CD4-positive, alpha-beta T cell treated with Interleukin-17A for 4 hours (primary cell): ENCODE data around the gene EXT2.
A peak's percentile ranks its signal among the peaks of the same experiment; 100 is the strongest.

Experiments used
- DNase-seq: peaks from one replicate; pipeline ENCODE4 v3.0.0-alpha.2; 2020; ENCODE audit warnings: mixed read lengths

EXT2 gene

DNA sequence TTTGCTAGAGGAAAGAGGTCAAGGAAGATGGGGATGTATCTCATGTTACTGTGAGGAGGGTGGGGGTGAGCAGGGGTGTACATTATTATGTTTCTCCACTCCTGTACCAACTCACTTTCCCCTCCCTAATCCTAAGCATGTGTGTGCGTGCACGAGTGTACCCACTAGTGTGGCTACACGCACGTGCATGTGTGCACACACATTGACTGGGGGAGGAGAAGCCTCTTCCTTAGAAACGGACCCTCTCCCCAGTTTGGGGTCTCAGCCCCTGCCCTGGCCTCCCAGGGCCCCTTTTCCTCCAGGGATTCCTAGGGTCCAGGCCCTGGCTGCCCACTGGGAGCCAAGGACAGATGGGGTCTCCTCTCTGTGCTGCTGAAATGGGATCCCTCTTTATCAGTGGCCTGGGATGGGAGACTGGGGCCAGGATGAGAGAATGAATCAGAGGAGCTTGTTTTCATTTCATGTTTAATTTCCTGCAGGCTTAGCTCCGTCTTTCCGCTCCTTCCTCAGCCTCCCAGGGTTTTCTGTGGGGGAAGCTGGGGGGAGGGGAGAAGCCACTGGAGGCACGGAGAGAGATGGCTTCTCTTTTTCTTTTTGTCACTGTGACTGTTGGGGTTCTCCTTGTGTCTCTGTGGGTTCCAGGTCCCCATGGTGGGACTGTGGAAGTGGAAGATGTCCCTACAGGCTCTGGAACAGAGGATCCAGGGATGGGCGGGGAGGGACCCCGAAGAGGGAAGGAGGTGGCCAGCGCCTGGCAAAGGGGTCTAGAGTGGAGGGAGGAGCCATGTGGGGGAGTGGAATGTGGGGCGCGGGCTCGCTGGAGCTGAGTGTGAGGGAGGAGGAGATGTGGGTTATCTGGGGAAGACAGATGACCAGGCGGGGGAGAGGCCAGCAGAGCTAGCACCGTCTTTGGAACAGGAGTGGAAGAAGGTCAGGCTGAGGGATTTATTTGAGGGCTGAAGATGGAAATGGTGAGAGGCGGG, 174.2 kb downstream of the EXT2 start:
- no peak for DNase-seq

DNA sequence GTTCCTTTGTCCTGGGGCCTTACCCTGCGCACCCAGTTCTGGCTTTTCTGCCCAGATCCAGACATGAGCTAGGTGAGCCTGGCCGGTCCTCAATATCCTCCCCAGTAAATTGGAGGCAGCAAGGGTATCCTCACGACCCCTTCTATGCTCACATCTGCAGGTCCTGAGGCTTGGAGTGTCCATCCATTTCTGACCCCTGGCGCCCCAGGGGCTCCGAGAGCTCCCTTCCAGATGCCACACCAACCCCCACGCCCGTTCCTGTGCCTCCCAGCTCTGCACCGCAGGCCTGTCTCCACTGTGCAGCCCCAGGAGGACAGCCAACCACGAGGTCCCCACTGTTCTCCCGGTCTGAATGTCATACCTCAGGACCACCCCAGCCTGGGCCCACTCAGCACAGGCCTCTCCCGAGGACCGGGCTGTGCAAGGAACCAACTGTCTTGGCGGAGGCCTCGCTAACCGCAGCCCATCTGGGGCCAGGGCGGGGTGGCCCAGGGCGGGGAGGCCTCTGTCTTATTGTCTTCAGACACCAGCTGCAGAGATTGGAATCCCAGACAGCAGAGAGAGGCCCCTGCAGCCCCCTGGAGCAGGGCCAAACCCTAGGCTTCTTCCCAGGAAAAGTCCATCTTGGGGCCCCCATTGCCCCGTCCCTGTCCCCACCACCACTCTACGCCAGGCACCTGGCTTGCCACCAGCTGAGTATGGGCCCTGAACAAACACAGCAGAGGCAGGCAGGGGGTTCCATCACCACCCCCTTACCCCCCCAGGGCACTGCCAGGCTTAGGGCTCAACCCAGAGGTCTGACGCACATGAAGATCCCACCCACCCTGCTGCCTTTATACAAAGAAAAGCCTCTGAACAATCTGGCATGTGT, 175.2 kb downstream of the EXT2 start:
- no peak for DNase-seq

DNA sequence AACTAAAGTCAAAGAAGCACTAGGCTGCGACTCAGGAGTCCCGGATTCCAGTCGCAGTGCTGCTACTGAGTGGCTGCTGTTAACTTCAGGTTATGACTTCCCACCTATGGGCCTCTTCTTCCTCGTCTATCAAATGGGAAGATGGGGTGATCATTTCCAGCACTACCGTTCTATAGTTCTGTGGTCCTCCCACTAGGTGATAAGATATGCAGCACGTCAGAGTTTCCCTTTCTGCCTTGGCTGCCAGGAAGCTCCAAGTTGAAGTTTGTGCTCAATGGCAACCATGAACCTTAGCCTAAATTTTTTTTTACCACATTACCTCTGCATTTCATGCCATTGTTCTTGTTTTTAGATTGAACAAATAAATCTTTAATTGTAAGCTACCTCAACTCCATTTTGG, 175.8 kb downstream of the EXT2 start:
- no peak for DNase-seq

DNA sequence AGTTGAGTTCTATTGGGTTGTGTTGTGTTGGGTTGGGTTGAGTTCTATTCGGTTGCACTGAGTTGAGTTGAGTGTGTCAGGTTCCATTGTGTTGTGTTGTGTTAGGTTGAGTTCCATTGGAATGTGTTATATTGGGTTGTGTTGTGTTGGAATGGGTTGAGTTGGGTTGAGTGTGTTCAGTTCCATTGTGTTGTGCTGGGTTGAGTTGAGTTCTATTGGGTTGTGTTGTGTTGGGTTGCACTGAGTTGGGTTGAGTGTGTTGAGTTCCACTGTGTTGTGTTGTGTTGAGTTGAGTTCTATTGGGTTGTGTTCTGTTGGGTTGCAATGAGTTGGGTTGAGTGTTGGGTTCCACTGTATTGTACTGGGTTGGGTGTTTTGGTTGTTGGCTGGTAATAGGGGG, 178.9 kb downstream of the EXT2 start:
- no peak for DNase-seq

DNA sequence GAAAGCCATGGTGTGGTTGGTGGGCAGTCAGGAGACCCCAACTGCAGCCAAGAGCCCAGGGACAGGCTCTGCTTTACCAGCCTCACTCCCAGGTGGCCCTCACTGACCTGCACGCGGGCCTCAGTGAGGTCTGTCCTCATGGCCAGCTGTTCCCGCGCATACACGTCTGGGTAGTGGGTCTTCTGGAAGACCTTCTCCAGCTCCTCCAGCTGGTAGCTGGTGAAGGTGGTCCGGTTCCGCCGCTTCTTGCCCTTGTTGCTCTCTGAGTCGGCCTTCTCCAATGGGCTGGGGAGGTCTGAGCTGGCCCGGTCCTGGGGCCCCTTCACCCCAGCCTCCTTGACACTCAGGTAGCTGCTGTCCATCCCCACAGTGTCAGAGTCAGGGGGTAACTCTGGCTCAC, 179.8 kb downstream of the EXT2 start:
- no peak for DNase-seq

DNA sequence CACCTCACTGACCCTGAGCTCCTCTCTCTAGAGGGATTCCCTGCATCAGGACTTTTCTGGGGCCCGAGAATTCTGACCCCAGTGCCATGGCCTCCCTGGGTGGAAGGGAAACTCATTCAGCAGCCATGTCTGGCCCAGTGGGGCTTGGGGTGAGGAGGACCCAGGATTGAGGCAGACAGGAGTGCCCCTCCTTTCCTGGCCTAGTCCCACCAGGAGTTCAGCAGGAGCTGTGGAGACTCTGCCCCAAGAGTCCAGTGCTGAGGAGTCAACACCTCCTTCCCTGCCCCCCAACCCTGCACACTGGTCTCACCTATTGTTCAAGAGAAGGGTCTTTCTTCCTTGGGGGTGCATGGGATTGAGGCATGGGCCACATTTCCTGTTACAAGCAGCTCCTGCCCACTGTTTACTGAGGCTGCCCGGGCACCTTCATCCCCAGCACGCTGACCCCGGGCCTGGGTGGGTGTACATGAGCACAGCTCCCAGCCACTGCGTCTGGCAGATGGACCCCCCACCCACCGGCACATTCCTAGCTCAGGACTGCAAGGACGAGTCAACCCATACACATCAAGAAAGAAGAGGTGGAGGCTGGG, 180.6 kb downstream of the EXT2 start:
- DNase-seq: no peak

DNA sequence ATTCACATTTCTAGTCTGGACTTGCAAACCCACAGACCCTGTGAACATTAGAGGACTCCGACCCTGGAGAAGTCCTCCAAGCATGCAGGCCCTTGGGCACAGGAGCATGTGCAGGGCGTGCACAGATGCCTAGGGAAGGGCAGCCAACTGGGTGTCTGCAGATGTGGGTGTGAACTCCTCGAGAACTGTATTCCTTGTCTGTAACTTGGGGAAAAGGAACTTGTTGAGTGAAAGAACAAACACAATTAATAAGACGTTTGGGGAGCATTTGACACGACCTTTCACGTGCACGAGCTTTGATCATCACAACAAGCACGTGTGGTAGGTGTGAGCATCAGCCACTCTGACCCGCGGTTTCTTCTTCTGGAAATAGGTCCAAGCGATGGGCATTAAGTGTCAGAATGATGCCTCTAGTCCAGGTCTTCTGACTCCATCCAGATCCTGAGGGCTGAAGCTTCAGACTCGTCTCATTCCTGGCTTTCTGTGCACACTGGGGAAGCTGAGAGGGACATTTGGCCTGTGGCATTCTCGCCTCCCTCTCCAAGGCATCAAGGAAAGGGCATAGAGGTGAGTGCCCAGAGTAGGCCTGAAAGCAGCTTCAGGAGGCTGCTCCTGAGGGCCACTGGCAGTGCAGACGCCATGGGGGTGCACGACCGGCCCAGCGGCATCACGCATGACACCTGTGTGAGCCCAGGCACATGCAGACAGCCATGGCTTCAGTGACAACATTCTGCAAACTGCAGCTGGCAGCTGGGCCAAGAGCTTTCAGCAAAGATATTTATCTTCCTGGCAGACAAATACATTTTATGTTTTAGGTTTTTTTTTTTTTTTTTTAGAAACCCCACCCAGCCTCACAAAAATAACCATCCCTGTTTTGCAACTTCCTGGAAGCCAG, 182.0 kb downstream of the EXT2 start:
- DNase-seq: no peak

DNA sequence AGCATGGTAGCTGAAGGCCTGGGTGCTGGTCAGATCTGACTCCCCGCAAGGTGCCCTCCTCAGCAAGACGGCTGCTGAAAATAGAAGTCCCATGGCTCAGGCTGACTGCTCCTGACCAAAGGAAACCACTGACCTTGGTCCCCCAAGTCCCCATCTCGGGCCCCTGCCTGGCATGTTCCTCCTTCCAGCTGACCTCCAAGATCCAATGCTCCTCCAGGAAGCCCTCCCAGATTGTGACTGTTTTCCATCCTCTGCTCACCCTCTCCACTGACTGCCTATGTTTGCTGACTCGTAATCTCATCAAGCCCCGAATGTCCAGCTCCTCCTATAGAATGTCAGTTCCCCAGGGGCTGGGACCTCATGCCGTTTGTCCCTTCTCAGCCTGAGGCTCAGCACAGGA, 184.0 kb downstream of the EXT2 start:
- DNase-seq: no peak

DNA sequence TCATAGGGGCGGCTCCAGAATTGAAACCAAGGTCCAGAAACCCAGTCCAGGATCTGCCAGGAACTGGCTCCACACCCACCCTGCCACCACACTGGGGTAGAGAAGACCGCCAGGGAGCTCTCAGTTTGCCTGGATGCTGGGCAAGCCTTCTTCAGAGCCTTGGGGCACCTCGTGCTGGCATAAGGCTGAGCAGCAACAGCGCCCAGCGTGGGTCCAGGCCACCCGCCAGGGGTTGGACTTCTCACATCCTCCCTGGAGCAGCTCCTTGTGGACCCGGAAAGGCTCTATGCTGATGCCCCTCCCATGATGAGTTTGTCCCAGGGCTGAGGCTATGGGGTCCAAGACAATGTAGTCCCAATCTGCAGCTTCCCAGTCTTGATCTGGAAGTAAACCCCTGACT, 184.8 kb downstream of the EXT2 start:
- DNase-seq: no peak

DNA sequence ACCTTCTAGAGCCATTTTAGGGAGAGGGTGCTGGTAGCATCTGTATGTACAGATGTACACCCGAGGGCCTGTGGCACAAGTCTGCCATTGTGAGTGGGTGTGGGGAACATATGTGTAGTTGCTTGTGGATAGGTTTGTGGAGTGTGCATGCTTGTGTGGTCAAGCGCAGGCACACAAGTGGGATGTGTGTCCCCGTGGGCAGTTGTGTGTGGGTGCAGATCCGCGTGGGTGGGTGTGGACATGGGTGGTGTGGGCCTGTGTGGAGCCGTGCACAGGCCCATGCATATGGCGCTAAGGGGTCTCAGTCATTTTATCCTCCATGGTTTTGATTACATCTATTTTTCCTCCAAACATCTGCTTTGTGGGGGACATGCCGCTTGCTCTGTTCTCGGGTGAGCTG, 185.7 kb downstream of the EXT2 start:
- no peak for DNase-seq

DNA sequence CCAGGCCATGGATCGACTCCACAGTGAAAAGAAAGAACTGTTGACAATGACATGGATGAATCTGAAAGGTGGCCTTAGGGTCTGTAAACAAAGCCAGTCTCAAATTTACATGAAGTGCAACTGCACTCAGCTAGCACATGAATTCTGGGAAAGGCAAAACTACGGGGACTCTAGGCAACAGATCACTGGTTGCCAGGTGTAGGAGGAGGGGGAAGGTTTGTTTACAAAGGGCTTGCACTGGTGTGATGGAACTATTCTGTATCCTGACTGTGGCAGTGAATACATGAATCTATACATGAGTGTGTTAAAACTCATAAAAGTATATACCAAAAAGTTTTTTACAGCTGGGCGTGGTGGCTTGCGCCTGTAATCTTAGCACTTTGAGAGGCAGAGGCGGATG, 187.1 kb downstream of the EXT2 start:
- DNase-seq: no peak

DNA sequence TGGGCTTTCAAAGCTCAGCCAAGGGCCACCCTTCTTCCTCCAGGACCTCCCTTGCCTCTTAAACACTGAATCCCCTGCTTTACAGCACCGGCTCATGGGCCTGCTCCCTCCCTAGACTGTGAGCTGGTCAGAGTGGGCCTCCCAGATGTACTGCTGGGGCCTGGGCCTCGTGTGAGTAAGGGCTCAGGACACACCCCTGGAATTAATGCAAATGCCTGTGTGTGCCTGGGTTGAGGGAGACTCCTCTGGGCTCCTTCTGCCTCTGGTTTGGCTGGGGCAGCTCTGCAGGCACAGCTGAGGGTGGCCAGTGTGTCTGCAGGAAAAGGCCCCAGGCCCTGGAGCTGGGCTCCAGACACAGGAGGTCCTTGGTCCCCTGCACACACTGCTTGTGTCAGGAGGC, 190.3 kb downstream of the EXT2 start:
- no peak for DNase-seq

DNA sequence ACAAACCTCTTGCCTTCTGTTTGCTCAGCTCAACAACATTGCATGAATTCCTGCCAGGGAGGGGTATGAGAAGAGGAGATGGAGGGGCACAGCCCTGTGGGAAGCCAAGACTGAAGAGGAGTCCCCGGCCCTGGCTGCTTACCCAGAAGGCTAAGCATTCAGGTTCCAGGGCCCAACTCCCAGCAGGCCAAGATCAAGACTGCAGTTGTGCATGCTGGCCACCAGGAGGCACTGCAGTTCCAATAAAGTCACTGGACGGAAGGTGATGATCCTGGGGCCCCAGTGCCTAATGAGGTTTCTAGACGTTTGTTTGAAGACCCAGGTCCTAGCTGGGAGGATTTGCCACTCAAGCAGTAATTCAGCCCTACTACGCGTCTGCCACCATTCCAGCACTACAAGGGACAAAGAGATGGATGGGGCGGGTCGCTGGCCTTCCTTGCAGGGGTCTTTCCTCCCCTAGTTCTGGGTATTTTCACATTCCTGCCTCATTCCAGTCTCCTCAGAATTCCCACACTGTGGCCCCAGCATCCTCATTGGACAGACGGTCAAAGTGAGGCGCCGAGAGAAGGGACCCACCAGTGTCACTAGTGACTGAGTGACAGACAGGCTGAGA, 190.9 kb downstream of the EXT2 start:
- DNase-seq: peak; percentile 64

DNA sequence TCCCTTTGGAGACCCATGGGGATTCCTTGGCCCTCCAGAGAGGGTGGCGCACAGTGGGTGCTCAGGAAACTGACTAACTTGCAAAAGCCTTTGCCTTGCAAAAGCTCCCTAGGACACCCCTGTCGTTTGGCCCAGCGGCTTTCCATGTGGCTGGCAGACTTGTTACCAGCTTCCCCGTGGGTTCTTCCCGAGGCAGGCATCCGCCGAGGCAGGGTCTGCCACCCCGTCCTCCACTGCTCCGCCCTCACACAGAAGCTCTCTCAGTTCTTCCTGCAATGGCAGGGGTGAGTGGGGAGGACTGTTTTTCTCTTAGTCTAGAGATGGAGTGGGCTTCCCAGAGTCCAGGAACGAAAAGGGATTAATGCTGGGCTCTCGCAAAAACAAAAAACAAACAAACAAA, 191.4 kb downstream of the EXT2 start:
- no peak for DNase-seq

DNA sequence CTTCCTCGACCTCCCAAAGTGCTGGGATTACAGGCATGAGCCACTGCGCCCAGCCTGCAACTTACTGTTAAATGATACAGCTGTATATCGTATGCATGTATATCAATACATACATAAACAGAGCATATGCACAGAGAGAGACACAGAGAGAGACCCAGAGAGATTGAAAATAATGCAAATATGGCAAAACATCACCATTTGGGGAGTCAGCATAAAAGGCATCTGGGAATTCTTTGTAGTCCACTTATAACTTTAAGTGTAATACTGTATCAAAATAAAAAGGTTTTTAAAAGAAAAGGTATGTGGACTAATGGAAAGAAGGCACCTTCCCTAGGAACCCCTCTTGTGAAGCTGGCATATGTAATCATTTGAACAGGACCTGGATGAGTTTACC, 192.7 kb downstream of the EXT2 start:
- no peak for DNase-seq

DNA sequence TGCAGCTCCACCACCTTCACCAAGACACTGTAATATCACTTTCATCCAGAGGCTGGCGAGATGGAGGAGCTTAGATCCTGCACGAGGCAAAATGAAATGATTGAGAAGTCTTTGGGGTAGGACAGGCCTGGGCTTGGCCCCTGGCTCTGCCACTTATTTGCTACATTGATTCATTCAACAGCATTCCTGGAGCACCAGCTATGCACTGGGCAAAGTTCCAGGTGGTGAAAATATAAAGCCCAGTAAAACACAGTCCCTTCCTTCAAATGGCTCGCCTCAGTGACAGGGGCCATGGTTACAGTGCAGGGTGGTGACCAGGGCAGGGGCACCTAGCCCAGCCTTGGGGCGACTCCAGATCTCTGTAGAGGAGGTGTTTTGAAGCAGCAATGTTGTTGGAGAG, 194.7 kb downstream of the EXT2 start:
- no peak for DNase-seq
